ENCODE data around the gene DHRS7B.

Gene DHRS7B

DNA sequence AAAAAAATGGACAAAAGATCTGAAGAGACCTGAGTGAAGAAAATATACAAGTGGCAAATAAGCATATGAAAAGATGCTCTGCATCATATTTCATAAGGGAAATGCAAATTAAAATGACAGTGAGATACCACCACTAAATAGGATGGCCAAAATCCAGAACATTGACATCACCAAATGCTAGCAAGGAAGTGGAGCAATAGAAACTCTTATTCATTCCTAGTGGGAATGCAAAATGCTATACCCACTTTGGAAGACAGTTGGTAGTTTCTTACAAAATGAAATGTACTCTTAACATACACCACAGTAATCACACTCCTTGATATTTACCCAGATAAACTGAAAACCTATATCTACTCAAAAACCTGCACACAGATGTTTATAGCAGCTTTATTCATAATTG is 33.6 kb downstream of the DHRS7B start:
- no peak for DNase-seq

DNA sequence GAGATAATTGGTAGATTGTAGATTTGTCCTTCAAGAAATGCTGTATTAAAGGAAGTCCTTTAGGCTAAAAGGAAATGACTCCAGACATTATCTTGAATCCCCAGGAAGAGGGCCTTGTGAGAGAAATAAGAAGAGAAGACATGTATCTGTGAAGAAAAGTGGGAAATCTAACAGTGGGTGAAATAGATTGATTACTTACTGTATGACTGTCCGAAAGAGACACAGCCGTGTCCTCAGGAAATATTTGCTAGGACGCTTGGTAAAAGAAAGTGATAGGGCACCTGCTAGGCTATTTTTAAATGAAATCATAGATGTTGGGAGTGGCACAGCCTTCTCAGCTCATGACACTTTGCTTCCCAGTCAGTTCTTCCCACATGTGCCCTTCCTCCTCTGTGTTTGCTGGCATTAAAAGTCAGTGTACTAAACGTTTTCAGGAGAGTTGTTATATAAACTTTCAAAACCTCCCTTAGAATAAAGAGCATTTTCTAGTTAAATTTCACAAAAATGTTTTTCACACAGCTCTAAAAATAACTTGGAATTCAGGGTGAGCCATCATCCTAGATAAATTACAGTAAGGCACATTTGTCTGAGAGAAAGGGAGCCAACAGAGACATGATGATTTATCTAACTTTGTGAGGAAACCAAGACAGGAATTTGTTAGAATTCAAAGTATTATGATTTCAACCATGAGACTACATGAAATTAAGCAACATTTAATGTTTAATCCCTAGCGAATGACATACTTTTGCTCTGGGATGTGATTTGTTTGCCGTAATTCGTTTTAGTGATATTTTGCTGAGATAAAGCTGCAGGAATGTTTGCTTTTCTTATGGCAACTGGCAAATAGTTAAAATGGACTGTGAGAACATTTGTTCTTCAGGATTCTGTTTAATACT is 35.0 kb downstream of the DHRS7B start:
- no peak for DNase-seq

- no peak for DNase-seq
Measured at GRCh38 chr17:21162394-21162775, 35.6 kb downstream of the DHRS7B start.

DNA sequence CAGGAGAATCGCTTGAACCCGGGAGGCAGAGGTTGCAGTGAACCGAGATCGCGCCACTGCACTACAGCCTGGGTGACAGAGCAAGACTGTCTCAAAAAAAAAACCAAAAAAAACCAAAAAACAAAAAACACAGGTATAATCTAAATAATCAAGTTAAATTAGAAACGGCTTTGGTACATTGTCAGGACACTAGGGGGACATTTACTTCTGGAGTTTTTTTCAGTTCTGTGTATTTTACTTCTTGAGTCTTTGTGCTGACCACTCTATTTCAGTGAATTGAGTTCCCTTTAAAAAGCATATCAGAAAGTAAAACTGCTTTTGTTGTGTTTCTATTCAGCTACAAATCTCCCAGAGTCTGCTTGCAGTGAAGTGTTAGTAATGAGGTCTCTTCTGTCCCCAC is 36.3 kb downstream of the DHRS7B start:
- no peak for DNase-seq

DNA sequence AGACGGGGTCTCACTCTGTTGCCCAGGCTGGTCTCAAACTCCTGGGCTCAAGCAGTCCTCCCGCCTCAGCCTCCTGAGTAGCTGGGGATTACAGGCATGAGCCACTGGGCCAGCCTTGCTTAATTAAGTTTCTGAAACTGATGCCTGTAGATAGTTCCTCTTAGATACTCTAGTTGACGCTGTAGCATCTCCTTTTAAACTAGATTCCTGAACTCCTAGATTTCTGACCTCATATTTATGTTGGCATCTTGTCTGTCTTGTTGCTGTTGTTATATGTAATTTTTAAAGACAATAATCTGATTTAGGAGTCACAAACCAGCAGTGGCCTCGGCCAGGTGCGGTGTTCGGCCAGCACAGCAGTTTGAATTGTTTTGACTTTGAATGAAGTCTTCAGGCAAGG is 37.5 kb downstream of the DHRS7B start:
- DNase-seq: no peak

- DNase-seq: no peak
Measured at GRCh38 chr17:21164620-21165019, 37.9 kb downstream of the DHRS7B start.

- no peak for DNase-seq
Measured at GRCh38 chr17:21165922-21166594, 39.3 kb downstream of the DHRS7B start.

DNA sequence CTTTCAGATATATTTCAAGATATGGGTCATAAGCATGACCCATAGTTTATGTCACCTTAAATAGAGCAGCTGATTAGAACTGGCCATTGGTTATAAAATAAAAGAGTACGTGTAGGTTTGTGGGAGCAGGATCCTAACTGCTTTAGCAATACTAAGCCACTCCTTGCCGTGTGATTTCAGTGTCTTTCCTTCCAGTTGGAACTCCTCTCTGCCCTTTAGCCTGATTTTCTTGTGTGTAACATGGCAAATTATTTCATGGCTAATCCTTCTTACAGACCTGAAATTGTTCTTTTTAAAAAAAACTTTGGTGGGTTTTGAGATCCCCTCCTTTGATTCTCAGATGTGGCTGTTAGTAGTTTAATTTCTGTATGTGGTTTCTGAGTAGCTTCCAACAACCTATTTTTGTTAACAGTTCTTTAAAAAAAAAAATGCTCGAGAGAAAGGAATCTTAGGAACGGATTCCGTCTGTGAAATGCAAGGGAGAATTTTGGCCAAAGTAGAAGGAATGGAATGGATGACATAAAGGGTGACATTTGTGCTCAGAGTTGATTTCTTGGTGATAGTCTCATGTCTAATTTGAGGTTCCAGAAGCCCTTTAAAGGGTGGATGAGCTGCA is 39.9 kb downstream of the DHRS7B start:
- no peak for DNase-seq

DNA sequence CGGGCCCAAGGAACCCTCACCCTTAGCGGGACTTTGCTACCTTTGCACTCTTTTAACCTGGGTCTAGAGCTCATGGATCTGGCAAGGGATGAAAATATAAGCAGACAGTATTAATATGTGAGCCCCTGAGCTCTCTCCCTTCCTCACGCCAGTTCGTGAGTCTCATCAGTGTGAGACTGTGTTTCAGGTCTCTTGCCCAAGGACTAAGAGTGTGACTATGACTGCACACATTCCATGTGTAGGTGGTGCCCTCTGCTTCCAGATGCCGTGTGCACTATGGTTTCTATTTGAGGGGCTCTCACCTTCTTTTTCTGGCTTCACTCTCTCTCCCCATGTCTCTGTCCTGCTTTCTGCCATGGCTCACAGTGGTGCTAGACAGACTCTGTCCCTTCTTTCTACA is 40.5 kb downstream of the DHRS7B start:
- no peak for DNase-seq

DNA sequence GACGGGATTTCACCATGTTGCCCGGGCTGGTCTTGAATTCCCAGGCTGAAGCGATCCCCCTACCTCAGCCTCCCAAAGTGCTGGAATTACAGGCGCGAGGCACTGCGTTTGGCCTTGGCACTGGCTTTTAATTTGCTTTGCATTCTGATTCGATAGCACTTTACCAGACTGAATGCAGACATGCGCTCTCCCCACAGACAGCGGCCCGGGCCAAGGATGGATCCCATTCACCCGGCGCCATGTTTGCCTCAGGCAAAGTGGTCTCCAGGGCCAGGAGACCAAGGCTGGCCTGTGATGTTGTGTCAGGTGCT is 41.7 kb downstream of the DHRS7B start:
- no peak for DNase-seq

- no peak for DNase-seq
Measured at GRCh38 chr17:21169496-21169895, 42.7 kb downstream of the DHRS7B start.

DNA sequence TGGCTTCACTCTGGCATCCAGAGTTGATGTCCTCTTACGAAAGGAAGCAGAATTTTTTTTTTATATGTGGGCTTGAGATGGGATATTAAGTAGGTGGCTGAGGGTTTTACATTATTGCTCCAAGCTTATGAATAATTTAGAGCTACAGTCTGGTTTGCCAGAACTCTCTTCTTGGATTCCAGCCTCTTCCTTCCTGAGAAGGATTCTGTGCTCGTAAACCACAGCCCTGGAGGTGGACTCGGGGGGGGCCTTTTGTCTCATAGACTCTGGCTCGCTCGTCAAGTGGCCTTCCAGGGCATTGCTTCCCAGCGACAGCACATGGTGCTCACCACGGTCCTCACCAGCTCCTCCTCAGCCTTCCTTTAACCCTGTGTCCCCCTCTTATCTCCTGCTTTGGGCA is 44.0 kb downstream of the DHRS7B start:
- no peak for DNase-seq

DNA sequence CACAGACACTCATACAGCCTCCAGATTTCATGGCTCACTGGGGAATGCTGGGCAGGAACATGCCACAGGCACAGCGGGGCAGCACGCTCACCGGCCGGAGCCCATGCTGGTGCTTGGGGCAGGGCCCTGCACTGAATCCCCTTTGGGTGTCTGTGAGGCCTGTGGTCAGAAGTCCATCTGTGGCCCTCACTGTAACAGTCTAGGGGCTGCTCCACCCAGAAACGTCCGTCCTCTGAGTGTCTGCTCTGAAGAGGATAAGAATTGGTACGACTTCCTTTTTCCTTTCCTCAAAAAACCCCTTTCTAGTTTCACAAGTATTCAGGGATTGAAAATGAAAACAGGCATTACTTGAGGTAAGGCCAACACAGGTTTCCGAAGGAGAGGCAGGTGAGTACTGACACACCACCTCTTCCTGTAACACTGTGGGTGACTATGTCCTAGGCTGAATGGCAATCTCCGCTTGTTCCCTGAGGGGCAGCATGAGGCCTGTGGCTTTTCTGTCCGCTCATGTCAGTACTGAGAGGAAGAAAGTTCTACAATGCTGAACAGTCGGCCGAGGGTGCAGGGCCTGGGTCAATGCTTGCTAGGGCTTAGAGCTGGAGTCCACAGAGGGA is 44.7 kb downstream of the DHRS7B start:
- no peak for DNase-seq

DNA sequence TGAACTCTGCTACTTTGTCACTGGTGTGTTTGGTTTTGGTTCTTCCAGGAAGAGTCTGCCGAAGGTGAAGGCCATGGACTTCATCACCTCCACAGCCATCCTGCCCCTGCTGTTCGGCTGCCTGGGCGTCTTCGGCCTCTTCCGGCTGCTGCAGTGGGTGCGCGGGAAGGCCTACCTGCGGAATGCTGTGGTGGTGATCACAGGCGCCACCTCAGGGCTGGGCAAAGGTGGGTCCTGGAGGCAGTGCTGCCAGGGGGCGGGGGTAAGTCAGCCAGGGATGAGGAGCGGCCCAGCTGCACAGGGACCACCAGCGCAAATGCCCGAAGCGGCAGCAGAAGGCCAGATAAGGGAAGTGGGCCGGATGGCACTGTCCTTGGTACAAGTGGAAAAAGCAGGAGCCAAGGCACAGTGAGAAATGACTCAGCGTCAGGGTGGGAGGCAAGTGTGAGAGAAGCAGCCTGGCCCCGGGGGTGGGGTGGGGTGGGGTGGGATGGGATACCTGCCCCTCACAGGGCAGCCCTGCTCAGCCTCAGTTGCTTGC is 45.3 kb downstream of the DHRS7B start:
- no peak for DNase-seq

- no peak for DNase-seq
Measured at GRCh38 chr17:21172846-21173245, 46.1 kb downstream of the DHRS7B start.

- no peak for DNase-seq
Measured at GRCh38 chr17:21173543-21173942, 46.8 kb downstream of the DHRS7B start.

DNA sequence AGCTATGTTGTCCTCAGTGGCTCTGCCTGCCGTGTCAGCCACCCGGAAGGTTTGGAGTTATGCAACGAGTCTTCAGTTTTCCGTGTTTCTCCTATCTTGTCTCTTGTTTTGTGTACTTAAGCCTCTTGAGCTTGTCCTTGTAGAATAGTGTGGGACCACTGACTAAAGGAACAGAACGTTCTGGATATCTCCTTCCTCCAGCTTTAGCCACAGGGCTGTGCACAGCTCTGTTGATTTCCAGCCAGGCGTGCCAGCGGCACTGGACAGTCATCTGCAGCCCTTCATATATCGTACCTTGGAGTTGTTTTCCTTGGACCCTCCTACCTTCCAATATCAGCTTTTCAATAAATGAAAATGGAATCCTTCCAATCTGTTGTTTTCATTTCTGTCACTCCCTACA is 47.4 kb downstream of the DHRS7B start:
- DNase-seq: no peak

DNA sequence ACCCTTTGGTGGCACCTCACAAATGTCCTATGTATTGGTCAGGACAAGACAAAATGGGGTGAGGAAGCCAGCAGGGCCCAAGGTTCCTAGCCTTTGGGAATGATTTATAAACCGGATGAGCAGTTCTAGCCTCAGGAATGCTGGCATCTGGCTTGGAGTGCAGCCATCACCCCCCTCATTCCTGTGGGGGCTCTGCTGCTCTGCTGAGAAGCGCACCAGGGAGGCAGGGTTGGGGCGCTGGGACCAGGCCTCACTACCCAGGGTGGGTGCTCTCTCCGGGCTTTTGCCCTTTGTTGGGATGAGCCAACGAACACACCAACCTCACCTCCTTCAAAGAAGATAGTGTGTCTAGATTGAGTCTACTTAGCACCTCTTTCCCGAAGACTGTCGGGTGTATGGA is 47.9 kb downstream of the DHRS7B start:
- DNase-seq: no peak

DNA sequence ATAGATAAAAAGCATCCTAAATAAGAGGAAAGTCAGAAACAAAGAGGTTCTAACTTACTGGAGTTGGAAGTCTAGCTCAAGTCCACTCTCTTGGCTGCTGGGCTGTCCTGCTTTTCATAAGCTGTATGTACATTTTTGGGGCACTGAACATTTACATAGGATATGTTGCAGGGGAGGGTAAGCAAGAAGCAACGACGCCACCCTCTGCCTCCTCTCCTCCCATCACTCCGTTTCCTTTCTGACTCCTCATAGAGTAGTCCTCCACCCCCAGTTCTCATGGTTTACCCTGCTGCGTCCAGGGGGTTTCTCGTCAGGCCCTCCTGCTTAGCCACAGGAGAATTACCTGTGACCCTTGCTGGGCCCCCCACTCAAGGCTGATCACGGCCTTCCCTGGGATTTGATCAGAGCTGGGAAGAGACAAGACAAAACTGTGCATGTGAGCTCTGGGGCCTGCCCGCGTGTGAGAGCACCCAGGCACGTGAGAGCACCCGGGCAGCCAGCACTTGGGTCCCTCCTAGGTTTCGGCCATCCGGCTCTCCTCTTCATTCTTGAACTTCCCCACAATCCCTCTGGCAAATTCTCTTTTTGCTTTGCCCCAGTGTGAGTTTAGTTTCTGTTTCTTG is 50.1 kb downstream of the DHRS7B start:
- DNase-seq: no peak

- no peak for DNase-seq
Measured at GRCh38 chr17:21177401-21177800, 50.6 kb downstream of the DHRS7B start.

- DNase-seq: no peak
Measured at GRCh38 chr17:21177854-21178600, 51.3 kb downstream of the DHRS7B start.

DNA sequence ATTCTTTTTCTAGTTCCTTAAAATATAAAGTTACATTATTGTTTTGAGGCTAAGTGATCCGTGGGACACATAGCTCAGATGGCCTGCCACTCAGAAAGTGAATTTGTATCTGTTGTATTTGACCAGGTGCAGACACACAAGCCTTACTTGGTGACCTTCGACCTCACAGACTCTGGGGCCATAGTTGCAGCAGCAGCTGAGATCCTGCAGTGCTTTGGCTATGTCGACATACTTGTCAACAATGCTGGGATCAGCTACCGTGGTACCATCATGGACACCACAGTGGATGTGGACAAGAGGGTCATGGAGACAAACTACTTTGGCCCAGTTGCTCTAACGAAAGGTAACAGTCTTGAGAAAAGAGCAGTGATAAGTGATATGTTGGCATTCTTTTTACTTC is 56.7 kb downstream of the DHRS7B start:
- no peak for DNase-seq

All from activated CD4-positive, alpha-beta T cell treated with anti-CD3 and anti-CD28 coated beads, Interleukin-2, amount 50 U/mL, for 4 hours (primary cell).